Upper lobe of left lung (tissue), 4 donors: Measurements from ENCODE around the gene DYSF.
A peak's percentile ranks its signal among the peaks of the same experiment; 100 is the strongest.

ENCODE experiments used
- CTCF ChIP-seq, 6 experiments: fragments of 450-650 bp in 4 of 6; fragments of 200-600 bp in 2 of 6; sonication (generic) in 2 of 6; IDR thresholded peaks; one replicate each; pipeline ENCODE4 v1.5.1; 2016 to 2019; ENCODE audit warnings: antibody characterized with exemption in 6 of 6
- EP300 ChIP-seq, 4 donors: sonication (generic); formaldehyde crosslinking; IDR thresholded peaks; one replicate each; pipeline ENCODE4 v1.5.1; 2017; ENCODE audit warnings: antibody characterized with exemption in 4 of 4, control low read depth in 2 of 4
- POLR2A ChIP-seq, 4 donors: fragments of 450-650 bp; IDR thresholded peaks; one replicate each; pipeline ENCODE4 v1.5.1; 2016 to 2017; ENCODE audit warnings: antibody characterized with exemption in 4 of 4, mild to moderate bottlenecking in 2 of 4
- POLR2AphosphoS5 ChIP-seq, 2 donors: sonication (generic); formaldehyde crosslinking; IDR thresholded peaks; one replicate each; pipeline ENCODE4 v1.5.1; 2017; ENCODE audit warnings: antibody characterized with exemption in 2 of 2

- no peak for TF ChIP-seq CTCF (IDR thresholded peaks at IDR 0.05)
- no peak for TF ChIP-seq EP300 (IDR thresholded peaks at IDR 0.05)
- peak in 1 of 4 donors; percentile 24 for TF ChIP-seq POLR2A (IDR thresholded peaks at IDR 0.05)
- TF ChIP-seq POLR2AphosphoS5 (IDR thresholded peaks at IDR 0.05) = no peak
Measured at GRCh38 chr2:71417300-71418202, 35.8 kb upstream of the DYSF start.
